ENCODE measurements around the gene FBXW7.

The FBXW7 gene

GRCh38 chr4:152323221-152323620 is 212.7 kb downstream of the FBXW7 start:
- no peak for ATAC-seq
- TF ChIP-seq GLIS3 (CRISPR knock-in tag; IDR thresholded peaks at IDR 0.05) (no peak), TSHZ2 (CRISPR knock-in tag; IDR thresholded peaks at IDR 0.05) (no peak)

DNA sequence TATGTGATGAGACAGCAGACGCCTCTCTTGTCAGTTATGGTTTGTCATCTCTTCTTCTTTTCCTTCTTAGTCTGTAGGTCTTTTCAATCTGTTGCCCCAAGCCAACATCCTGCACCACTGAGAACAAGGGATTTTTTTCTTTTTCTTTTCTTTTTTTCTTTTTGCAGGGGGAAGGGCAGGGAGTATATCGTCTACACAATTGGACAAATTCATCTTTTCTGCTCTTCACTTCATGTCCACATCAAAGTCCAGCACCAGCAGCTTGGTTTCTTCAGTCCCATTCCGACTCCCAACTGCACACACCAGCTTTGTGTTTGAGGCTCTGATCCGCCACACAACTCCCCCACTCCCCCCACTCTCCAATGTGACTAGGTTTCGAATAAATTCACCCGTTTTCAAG is 213.2 kb downstream of the FBXW7 start:
- TF ChIP-seq PPARA (CRISPR knock-in tag; IDR thresholded peaks at IDR 0.05; ENCODE audit: borderline replicate concordance) (no peak), ISL1 (CRISPR knock-in tag; IDR thresholded peaks at IDR 0.05) (no peak), TCF4 (CRISPR knock-in tag; IDR thresholded peaks at IDR 0.05; ENCODE audit: borderline replicate concordance) (no peak), ESRRG (CRISPR knock-in tag; IDR thresholded peaks at IDR 0.05) (no peak), ZNF70 (CRISPR knock-in tag; IDR thresholded peaks at IDR 0.05) (no peak), SNAI2 (CRISPR knock-in tag; IDR thresholded peaks at IDR 0.05) (no peak), GLIS3 (CRISPR knock-in tag; IDR thresholded peaks at IDR 0.05) (no peak), ZNF565 (CRISPR knock-in tag; conservative IDR thresholded peaks at IDR 0.05; ENCODE audit: low read depth) (no peak), TOX (CRISPR knock-in tag; IDR thresholded peaks at IDR 0.05; ENCODE audit: borderline replicate concordance) (no peak)
- ATAC-seq = no peak

DNA sequence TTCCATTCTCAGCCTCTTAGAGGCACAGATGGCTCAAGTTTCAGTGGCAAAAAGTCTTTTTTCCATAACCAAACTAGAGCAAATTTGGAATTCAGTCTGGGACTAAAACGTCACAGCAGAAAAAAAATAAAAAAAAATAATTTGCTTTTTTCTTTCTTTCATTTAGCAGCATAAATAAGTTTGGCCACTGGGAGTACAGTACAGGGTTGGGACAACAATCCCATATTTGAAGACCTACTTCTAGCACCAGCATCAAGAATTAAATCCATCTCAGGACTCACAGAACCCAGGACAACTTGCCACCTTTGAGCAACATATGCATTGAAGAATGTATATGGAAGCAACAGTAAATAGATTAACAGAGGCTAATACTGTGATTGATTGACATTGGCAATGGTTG is 214.0 kb downstream of the FBXW7 start:
- no peak for ATAC-seq
- TF ChIP-seq ESRRG (CRISPR knock-in tag; IDR thresholded peaks at IDR 0.05) (no peak), ISL1 (CRISPR knock-in tag; IDR thresholded peaks at IDR 0.05) (no peak), GLIS3 (CRISPR knock-in tag; IDR thresholded peaks at IDR 0.05) (no peak), RARB (CRISPR knock-in tag; IDR thresholded peaks at IDR 0.05) (no peak), ZFP30 (CRISPR knock-in tag; IDR thresholded peaks at IDR 0.05) (no peak), TSHZ2 (CRISPR knock-in tag; IDR thresholded peaks at IDR 0.05) (no peak), ZC3H10 (CRISPR knock-in tag; IDR thresholded peaks at IDR 0.05) (no peak), ZNF70 (CRISPR knock-in tag; IDR thresholded peaks at IDR 0.05) (no peak), PPARA (CRISPR knock-in tag; IDR thresholded peaks at IDR 0.05; ENCODE audit: borderline replicate concordance) (no peak), TCF4 (CRISPR knock-in tag; IDR thresholded peaks at IDR 0.05; ENCODE audit: borderline replicate concordance) (no peak), TOX (CRISPR knock-in tag; IDR thresholded peaks at IDR 0.05; ENCODE audit: borderline replicate concordance) (no peak), ZNF8 (CRISPR knock-in tag; IDR thresholded peaks at IDR 0.05) (no peak)
- TF ChIP-seq, protein P1, sequence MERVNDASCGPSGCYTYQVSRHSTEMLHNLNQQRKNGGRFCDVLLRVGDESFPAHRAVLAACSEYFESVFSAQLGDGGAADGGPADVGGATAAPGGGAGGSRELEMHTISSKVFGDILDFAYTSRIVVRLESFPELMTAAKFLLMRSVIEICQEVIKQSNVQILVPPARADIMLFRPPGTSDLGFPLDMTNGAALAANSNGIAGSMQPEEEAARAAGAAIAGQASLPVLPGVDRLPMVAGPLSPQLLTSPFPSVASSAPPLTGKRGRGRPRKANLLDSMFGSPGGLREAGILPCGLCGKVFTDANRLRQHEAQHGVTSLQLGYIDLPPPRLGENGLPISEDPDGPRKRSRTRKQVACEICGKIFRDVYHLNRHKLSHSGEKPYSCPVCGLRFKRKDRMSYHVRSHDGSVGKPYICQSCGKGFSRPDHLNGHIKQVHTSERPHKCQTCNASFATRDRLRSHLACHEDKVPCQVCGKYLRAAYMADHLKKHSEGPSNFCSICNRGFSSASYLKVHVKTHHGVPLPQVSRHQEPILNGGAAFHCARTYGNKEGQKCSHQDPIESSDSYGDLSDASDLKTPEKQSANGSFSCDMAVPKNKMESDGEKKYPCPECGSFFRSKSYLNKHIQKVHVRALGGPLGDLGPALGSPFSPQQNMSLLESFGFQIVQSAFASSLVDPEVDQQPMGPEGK (CRISPR knock-in tag; IDR thresholded peaks at IDR 0.05; ENCODE audit: borderline replicate concordance) = no peak

- ATAC-seq = no peak
- TF ChIP-seq RARB (CRISPR knock-in tag; IDR thresholded peaks at IDR 0.05) (no peak), ZFP30 (CRISPR knock-in tag; IDR thresholded peaks at IDR 0.05) (no peak), GLIS3 (CRISPR knock-in tag; IDR thresholded peaks at IDR 0.05) (no peak), BACH2 (CRISPR knock-in tag; IDR thresholded peaks at IDR 0.05; ENCODE audit: borderline replicate concordance) (no peak), ZFP3 (CRISPR knock-in tag; IDR thresholded peaks at IDR 0.05) (no peak), ESRRG (CRISPR knock-in tag; IDR thresholded peaks at IDR 0.05) (no peak), ARNTL (CRISPR knock-in tag; IDR thresholded peaks at IDR 0.05; ENCODE audit: borderline replicate concordance, low read depth) (no peak), SNAI2 (CRISPR knock-in tag; IDR thresholded peaks at IDR 0.05) (no peak), CSDC2 (CRISPR knock-in tag; IDR thresholded peaks at IDR 0.05) (no peak), CSRNP3 (CRISPR knock-in tag; IDR thresholded peaks at IDR 0.05) (no peak)
Observed at GRCh38 chr4:152321398-152321797, 214.5 kb downstream of the FBXW7 start.
